ENCODE data around the gene MYLK.

The MYLK gene

DNA sequence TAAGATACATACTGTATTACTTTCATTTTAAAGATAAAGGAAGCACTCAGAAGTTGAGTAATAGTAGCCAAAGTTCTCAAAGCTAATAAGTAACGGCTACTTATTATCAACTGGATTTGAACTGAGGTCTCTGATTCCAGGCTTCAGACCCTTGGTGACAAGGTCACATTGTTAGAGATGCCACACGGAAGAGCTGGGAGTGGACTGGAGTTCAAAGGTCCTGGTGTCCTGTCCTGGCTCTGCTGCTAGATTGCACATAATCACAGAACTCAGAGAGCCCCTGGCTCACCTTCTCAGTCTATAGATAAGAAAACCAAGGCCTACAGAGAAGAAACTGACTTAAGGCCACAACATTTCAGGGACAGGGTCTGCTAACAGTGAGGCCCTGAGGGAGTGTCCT lies 75.3 kb downstream of the MYLK start:
- Histone ChIP-seq H3K4me1 (ENCODE audit: control insufficient read depth, insufficient read depth, low read length) (no peaks in the 10 kb centered on the region), H3K27me3 (ENCODE audit: control insufficient read depth, insufficient read depth, low read length) (no peaks in the 10 kb centered on the region), H3K4me3 (ENCODE audit: low read length) (no peak overlapping the region), H3K27ac (ENCODE audit: low read length) (no peak overlapping the region), H3K9me3 (ENCODE audit: control insufficient read depth, insufficient read depth, low read length) (no peaks in the 10 kb centered on the region), H3K36me3 (ENCODE audit: control insufficient read depth, insufficient read depth, low read length) (no peaks in the 10 kb centered on the region)
- no peak for DNase-seq (ENCODE audit: low read depth, low spot score)
- no CpG with 5 or more reads among the region's 2 CpGs for WGBS (ENCODE audit: insufficient coverage, insufficient read length)

DNA sequence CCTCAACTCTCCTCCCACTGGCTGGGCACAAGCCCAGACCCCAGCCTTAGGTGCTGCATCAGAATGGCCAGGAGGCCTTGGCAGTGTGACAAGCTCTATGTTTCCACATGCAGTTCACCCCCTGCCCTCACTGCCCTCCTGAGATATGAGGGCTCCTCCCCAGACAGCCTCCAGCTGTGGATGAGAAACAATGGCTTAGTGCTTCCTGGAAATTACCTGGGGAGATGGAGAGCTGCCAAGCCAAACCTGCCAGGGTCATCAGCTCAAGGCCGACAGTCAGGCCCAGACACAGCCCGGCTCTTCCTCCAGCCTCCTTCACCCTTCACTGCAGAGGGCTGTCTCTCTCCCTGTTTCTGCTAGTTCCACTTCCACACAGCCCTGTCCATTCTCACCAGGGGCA lies 76.3 kb downstream of the MYLK start:
- no CpG with 5 or more reads among the region's 2 CpGs for WGBS (ENCODE audit: insufficient coverage, insufficient read length)
- DNase-seq (ENCODE audit: low read depth, low spot score) = no peak
- Histone ChIP-seq H3K27me3 (ENCODE audit: control insufficient read depth, insufficient read depth, low read length) (no peaks in the 10 kb centered on the region), H3K36me3 (ENCODE audit: control insufficient read depth, insufficient read depth, low read length) (no peaks in the 10 kb centered on the region), H3K4me1 (ENCODE audit: control insufficient read depth, insufficient read depth, low read length) (no peaks in the 10 kb centered on the region), H3K9me3 (ENCODE audit: control insufficient read depth, insufficient read depth, low read length) (no peaks in the 10 kb centered on the region), H3K4me3 (ENCODE audit: low read length) (no peak overlapping the region), H3K27ac (ENCODE audit: low read length) (no peak overlapping the region)

DNA sequence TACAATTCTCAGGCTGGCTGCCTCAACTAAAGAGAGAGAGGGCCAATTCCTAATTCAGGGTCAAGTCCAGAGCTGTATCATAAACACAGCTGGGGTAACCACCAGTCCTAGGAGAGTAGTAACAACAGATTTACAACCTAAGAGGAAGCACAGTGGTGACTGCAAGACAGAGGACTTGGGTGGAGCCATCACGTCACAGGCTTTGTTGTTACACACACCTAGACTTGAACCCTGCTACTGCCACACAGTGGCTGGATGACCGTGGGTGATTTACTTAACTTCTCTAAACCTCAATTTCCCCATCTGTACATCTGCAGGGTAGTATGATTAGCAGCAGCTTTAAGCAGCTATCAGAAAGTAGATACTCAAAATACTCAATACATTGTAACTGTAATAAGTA lies 78.6 kb downstream of the MYLK start:
- Histone ChIP-seq H3K9me3 (ENCODE audit: control insufficient read depth, insufficient read depth, low read length) (no peaks in the 10 kb centered on the region), H3K36me3 (ENCODE audit: control insufficient read depth, insufficient read depth, low read length) (no peaks in the 10 kb centered on the region), H3K27me3 (ENCODE audit: control insufficient read depth, insufficient read depth, low read length) (no peaks in the 10 kb centered on the region), H3K27ac (ENCODE audit: low read length) (no peak overlapping the region), H3K4me3 (ENCODE audit: low read length) (no peak overlapping the region), H3K4me1 (ENCODE audit: control insufficient read depth, insufficient read depth, low read length) (no peaks in the 10 kb centered on the region)
- DNase-seq (ENCODE audit: low read depth, low spot score) = no peak
- WGBS (ENCODE audit: insufficient coverage, insufficient read length) = no CpG with 5 or more reads among the region's 2 CpGs

DNA sequence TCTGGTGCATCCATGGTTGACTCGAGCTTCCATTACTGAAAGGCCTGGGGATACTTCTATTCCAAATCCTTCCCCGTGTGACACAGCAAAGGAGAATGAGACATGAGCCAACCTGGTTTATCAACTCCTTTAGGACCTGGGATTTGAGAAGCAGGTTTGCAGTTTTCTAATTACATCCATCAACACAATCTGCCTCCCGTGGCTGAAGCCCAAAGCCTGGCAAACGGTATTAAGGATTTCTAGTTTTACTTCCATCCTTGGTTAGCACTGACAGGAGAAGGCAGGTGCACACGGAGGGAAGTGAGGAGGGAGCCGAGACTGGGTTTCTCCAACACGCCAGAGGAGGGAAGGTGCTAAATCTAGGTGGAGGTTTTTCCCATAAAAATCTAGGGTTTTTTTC lies 79.0 kb downstream of the MYLK start:
- Histone ChIP-seq H3K4me3 (ENCODE audit: low read length) (no peak overlapping the region), H3K9me3 (ENCODE audit: control insufficient read depth, insufficient read depth, low read length) (no peaks in the 10 kb centered on the region), H3K4me1 (ENCODE audit: control insufficient read depth, insufficient read depth, low read length) (no peaks in the 10 kb centered on the region), H3K27me3 (ENCODE audit: control insufficient read depth, insufficient read depth, low read length) (no peaks in the 10 kb centered on the region), H3K36me3 (ENCODE audit: control insufficient read depth, insufficient read depth, low read length) (no peaks in the 10 kb centered on the region), H3K27ac (ENCODE audit: low read length) (no peak overlapping the region)
- WGBS (ENCODE audit: insufficient coverage, insufficient read length) = no CpG with 5 or more reads among the region's 7 CpGs
- no peak for DNase-seq (ENCODE audit: low read depth, low spot score)

DNA sequence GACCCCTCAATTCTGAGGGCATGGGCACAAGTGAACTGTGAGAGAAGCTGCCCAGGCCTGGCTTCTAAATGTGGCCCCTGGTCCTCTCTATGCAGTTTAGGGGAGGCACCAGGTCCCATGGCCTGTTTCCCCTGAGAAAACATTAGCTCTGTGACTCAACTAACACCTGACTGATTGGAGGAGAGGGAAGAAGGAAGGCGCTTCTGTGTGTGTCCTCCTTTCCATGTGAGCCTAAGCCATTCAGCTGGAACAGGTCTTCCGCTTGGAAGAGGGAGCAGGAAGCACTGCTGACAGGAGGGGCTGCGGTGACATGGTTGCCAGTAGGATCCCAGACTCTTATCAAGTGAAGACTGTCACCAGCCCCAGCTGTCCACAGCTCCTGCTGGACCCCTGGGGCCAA lies 79.5 kb downstream of the MYLK start:
- no peak overlapping the region for H3K27ac ChIP-seq (ENCODE audit: low read length)
- H3K4me3 ChIP-seq (ENCODE audit: low read length) = no peak overlapping the region
- WGBS (ENCODE audit: insufficient coverage, insufficient read length) = no CpG with 5 or more reads among the region's 3 CpGs
- no peaks in the 10 kb centered on the region for H3K4me1 ChIP-seq (ENCODE audit: control insufficient read depth, insufficient read depth, low read length)
- H3K27me3 ChIP-seq (ENCODE audit: control insufficient read depth, insufficient read depth, low read length) = no peaks in the 10 kb centered on the region
- H3K9me3 ChIP-seq (ENCODE audit: control insufficient read depth, insufficient read depth, low read length) = no peaks in the 10 kb centered on the region
- no peak for DNase-seq (ENCODE audit: low read depth, low spot score)
- no peaks in the 10 kb centered on the region for H3K36me3 ChIP-seq (ENCODE audit: control insufficient read depth, insufficient read depth, low read length)

DNA sequence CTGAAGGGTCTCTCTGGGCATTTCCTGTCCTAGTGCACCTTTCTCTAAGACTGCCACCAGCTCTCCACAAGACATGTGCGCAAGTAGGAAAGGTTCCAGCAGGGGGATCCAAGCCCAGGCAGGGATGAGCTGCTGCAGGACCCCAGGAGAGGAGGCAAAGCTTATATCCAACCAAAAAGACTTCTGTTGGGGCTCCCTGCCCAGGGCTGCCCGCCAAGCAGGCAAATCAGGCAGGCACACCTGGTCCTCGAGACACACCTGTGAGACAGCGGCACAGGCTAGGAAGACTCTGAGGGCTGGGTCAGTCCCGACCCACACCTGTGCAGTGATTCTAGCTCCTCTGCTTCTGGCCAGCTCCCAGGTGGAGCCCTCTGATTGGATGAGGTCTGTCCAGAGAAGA lies 80.6 kb downstream of the MYLK start:
- no CpG with 5 or more reads among the region's 5 CpGs for WGBS (ENCODE audit: insufficient coverage, insufficient read length)
- DNase-seq (ENCODE audit: low read depth, low spot score) = no peak
- Histone ChIP-seq H3K27me3 (ENCODE audit: control insufficient read depth, insufficient read depth, low read length) (no peaks in the 10 kb centered on the region), H3K9me3 (ENCODE audit: control insufficient read depth, insufficient read depth, low read length) (no peaks in the 10 kb centered on the region), H3K36me3 (ENCODE audit: control insufficient read depth, insufficient read depth, low read length) (no peaks in the 10 kb centered on the region), H3K4me3 (ENCODE audit: low read length) (no peak overlapping the region), H3K27ac (ENCODE audit: low read length) (no peak overlapping the region), H3K4me1 (ENCODE audit: control insufficient read depth, insufficient read depth, low read length) (no peaks in the 10 kb centered on the region)

DNA sequence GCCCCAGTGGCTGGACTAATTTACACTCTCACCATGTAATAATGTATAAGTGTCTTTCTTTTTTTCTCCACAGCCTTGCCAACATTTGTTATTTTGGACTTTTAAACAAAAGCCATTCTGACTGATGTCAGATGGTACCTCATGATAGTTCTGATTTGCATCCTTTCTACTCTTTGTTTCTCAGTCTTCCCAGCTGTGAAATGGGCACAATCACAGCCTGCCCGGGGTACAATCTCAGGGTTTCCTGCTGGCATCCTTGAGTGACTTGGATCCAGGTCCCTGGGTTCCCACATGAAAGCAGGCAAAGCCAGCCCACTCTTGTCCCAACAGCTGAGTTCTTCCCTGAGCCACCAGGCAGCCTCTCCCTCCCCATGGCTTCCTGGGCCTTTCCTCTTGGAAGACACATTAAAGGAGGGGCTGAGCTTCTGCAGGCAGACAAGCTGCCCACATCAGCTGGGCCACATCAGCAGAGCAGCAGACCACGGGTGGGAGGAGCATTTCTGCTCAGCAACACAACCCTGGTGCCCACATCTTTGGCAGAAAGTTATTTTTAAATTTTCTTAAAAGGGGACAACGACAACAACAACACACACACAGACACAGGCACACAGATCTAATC lies 82.0 kb downstream of the MYLK start:
- Histone ChIP-seq H3K9me3 (ENCODE audit: control insufficient read depth, insufficient read depth, low read length) (no peaks in the 10 kb centered on the region), H3K36me3 (ENCODE audit: control insufficient read depth, insufficient read depth, low read length) (no peaks in the 10 kb centered on the region), H3K27ac (ENCODE audit: low read length) (no peak overlapping the region), H3K4me1 (ENCODE audit: control insufficient read depth, insufficient read depth, low read length) (no peaks in the 10 kb centered on the region), H3K4me3 (ENCODE audit: low read length) (no peak overlapping the region), H3K27me3 (ENCODE audit: control insufficient read depth, insufficient read depth, low read length) (no peaks in the 10 kb centered on the region)
- WGBS (ENCODE audit: insufficient coverage, insufficient read length) = no CpG with 5 or more reads among the region's 3 CpGs
- no peak for DNase-seq (ENCODE audit: low read depth, low spot score)

DNA sequence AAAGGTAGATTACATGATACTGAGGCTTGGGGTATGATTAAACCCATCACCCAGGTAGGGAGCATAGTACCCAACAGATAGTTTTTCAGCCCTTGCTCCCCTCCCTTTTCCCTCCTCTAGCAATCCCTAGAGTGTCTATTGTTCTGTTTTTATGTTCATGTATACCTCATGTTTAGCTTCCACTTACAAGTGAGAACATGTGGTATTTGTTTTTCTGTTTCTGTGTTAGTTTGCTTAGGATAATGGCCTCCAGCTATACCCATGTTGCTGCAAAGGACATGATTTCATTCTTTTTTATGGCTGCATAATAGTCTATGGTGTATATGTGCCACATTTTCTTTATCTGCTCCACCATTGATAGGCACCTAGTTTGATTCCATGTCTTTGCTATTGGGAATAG lies 82.7 kb downstream of the MYLK start:
- Histone ChIP-seq H3K4me3 (ENCODE audit: low read length) (no peak overlapping the region), H3K4me1 (ENCODE audit: control insufficient read depth, insufficient read depth, low read length) (no peaks in the 10 kb centered on the region), H3K9me3 (ENCODE audit: control insufficient read depth, insufficient read depth, low read length) (no peaks in the 10 kb centered on the region), H3K36me3 (ENCODE audit: control insufficient read depth, insufficient read depth, low read length) (no peaks in the 10 kb centered on the region), H3K27ac (ENCODE audit: low read length) (no peak overlapping the region), H3K27me3 (ENCODE audit: control insufficient read depth, insufficient read depth, low read length) (no peaks in the 10 kb centered on the region)
- no peak for DNase-seq (ENCODE audit: low read depth, low spot score)

DNA sequence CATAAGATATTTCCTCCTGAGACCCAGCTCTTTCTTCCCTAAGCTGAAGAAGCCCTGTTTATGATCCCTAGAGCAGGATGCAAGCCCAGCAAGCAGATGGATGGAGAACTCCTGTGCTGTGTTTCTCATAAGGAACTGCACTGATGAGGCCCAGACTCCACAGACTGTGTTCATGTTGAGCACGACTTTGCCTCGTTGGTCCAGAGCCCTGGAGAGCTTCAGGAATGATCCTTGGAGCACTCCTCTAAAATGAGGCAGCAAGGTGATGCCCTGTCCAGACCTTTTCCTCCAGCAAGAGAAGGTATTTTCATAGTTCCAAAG lies 83.8 kb downstream of the MYLK start:
- Histone ChIP-seq H3K4me1 (ENCODE audit: control insufficient read depth, insufficient read depth, low read length) (no peaks in the 10 kb centered on the region), H3K27ac (ENCODE audit: low read length) (no peak overlapping the region), H3K36me3 (ENCODE audit: control insufficient read depth, insufficient read depth, low read length) (no peaks in the 10 kb centered on the region), H3K27me3 (ENCODE audit: control insufficient read depth, insufficient read depth, low read length) (no peaks in the 10 kb centered on the region), H3K4me3 (ENCODE audit: low read length) (no peak overlapping the region), H3K9me3 (ENCODE audit: control insufficient read depth, insufficient read depth, low read length) (no peaks in the 10 kb centered on the region)
- DNase-seq (ENCODE audit: low read depth, low spot score) = no peak
- WGBS (ENCODE audit: insufficient coverage, insufficient read length) = no CpG with 5 or more reads among the region's 2 CpGs

DNA sequence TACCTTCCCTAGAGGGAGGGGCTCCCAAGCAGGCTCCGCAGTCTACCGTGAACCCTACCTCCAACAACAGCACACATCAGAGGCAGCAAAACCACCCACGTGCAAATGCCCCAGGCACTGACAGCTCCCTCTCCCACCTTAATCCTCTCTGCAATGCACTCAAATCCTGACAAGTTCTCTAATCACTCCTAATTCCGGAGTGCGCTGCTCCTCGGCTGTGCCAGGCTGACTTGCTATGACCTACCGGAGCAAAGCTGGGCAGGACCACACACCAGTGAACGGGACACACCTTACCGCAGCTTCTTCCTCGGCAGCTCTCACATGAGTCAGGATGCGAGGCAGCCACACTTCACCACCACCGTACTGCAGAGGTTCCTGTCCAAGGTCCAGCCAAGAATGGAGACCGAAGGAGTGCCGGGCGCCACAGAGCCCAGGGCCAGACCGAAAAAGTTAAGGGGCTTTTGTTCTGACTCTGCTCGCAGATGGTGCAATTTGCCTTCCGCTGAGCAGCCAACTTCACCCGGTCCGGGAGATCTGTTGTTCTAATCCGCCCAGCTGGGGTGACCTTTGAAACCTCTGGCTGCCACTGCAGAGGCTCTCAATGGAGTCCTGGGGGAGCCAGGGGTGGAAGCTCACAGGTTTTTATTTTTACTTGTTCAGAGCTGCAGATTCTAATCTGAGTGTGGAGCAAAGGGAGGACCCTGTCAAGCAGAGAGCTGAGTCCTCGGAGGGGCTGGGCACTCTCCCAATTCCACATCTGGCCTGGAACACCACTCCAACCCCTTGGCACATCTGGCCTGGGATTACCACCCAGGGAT lies 84.4 kb downstream of the MYLK start:
- Histone ChIP-seq H3K27ac (ENCODE audit: low read length) (no peak overlapping the region), H3K36me3 (ENCODE audit: control insufficient read depth, insufficient read depth, low read length) (no peaks in the 10 kb centered on the region), H3K27me3 (ENCODE audit: control insufficient read depth, insufficient read depth, low read length) (no peaks in the 10 kb centered on the region), H3K4me1 (ENCODE audit: control insufficient read depth, insufficient read depth, low read length) (no peaks in the 10 kb centered on the region), H3K9me3 (ENCODE audit: control insufficient read depth, insufficient read depth, low read length) (no peaks in the 10 kb centered on the region), H3K4me3 (ENCODE audit: low read length) (no peak overlapping the region)
- no CpG with 5 or more reads among the region's 22 CpGs for WGBS (ENCODE audit: insufficient coverage, insufficient read length)
- no peak for DNase-seq (ENCODE audit: low read depth, low spot score)

DNA sequence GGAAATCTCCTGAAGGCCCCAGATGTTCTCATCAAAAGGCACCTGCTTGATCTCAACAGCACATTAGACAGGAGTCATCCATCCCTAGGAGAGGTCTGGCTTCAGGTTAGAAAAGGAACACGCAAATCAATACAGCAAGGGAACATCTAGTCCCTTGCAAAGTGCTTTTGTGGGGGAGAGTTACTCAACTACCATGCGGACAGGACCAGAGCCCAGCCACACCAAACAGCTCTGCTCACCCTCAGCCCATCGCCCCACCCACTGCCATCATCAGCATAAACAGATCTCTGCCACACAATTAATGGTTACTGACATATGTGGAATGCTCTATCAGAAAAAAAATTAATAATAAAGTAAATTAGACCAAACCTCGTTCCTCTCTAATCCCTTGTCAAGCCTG lies 85.6 kb downstream of the MYLK start:
- no peak overlapping the region for H3K27ac ChIP-seq (ENCODE audit: low read length)
- no peaks in the 10 kb centered on the region for H3K9me3 ChIP-seq (ENCODE audit: control insufficient read depth, insufficient read depth, low read length)
- DNase-seq (ENCODE audit: low read depth, low spot score) = no peak
- H3K27me3 ChIP-seq (ENCODE audit: control insufficient read depth, insufficient read depth, low read length) = no peaks in the 10 kb centered on the region
- no CpG with 5 or more reads among the region's 4 CpGs for WGBS (ENCODE audit: insufficient coverage, insufficient read length)
- no peaks in the 10 kb centered on the region for H3K36me3 ChIP-seq (ENCODE audit: control insufficient read depth, insufficient read depth, low read length)
- H3K4me3 ChIP-seq (ENCODE audit: low read length) = no peak overlapping the region
- H3K4me1 ChIP-seq (ENCODE audit: control insufficient read depth, insufficient read depth, low read length) = no peaks in the 10 kb centered on the region; the same call in 1 of the 2 replicates

Data from iPS DF 6.9 (cell line).